Muscle layer of colon (tissue), 2 donors: ENCODE measurements around the gene STT3B.

Experiments used
- H3K27ac ChIP-seq: one replicate; pipeline ENCODE4 v1.7.0; 2013; ENCODE audit warnings: low read depth, mild to moderate bottlenecking, low read length, moderate library complexity
- H3K27me3 ChIP-seq, 2 donors: one replicate each; pipeline ENCODE4 v1.7.0; 2013; ENCODE audit warnings: low read length in 2 of 2, mild to moderate bottlenecking in 2 of 2; ENCODE audit not compliant: insufficient read depth in 2 of 2, control insufficient read depth in 1 of 2
- H3K36me3 ChIP-seq: one replicate; pipeline ENCODE4 v1.7.0; 2013; ENCODE audit warnings: mild to moderate bottlenecking, low read length; ENCODE audit not compliant: insufficient read depth
- H3K4me1 ChIP-seq: one replicate; pipeline ENCODE4 v1.7.0; 2013; ENCODE audit warnings: mild to moderate bottlenecking, low read length; ENCODE audit not compliant: insufficient read depth
- H3K4me3 ChIP-seq, 2 donors: one replicate each; pipeline ENCODE4 v1.7.0; 2013; ENCODE audit warnings: low read length in 2 of 2, low read depth in 1 of 2, mild to moderate bottlenecking in 1 of 2, moderate library complexity in 1 of 2
- H3K9ac ChIP-seq: one replicate; pipeline ENCODE4 v1.7.0; 2013; ENCODE audit warnings: low read length
- H3K9me3 ChIP-seq: one replicate; pipeline ENCODE4 v1.7.0; 2013; ENCODE audit warnings: mild to moderate bottlenecking, low read length
- donor health status: abdominal sarcoma.
- donor health status: Adenocarcinoma of cecum.

STT3B gene

DNA sequence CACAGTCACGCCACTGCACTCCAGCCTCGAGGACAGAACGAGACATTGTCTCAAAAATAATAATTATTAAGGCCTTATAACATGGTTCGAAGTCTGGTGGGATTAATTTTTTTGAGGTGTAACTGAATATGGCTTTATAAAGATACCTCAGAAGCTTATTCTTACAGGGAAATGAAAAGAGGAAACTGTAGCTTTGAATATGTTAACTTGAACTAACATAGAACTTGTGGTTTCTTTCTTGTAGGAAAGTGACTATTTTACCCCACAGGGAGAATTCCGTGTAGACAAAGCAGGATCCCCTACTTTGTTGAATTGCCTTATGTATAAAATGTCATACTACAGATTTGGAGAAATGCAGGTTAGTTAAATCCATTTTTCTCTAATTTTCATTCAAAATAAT lies 96.3 kb downstream of the STT3B start:
- Histone ChIP-seq H3K36me3 (peaks cover 43% of the 10 kb centered on the region), H3K27me3 (no peaks in the 10 kb centered on the region), H3K9ac (no peak overlapping the region)

DNA sequence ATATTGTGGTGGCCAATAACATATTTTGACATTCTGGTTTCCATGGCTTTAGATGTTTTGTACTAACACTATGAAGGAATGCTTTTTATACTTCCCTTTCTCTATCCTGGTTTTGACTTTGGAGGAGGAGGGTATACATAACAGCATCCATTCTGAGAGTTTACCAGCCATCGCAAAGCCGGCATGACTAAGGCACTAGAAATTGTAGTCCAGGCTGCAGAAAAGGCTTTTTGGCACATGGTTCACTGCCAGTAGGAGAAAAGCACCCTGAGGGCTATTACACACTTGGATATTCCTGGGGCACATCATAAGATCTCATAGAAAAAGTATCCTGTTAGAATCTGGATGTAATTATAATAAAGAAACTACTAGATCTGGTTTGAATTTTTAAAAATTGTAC lies 101.8 kb downstream of the STT3B start:
- H3K9me3 ChIP-seq = no peaks in the 10 kb centered on the region
- no peak overlapping the region for H3K27ac ChIP-seq
- H3K36me3 ChIP-seq = peaks cover 19% of the 10 kb centered on the region
- H3K4me3 ChIP-seq = no peak overlapping the region
- no peak overlapping the region for H3K9ac ChIP-seq
- no peaks in the 10 kb centered on the region for H3K27me3 ChIP-seq
- H3K4me1 ChIP-seq = peaks cover 16% of the 10 kb centered on the region

More for the DNA sequence above, 96.3 kb downstream of the STT3B start:
- no peaks in the 10 kb centered on the region for H3K4me1 ChIP-seq
- no peak overlapping the region for H3K27ac ChIP-seq
- no peaks in the 10 kb centered on the region for H3K9me3 ChIP-seq
- H3K4me3 ChIP-seq = no peak overlapping the region

DNA sequence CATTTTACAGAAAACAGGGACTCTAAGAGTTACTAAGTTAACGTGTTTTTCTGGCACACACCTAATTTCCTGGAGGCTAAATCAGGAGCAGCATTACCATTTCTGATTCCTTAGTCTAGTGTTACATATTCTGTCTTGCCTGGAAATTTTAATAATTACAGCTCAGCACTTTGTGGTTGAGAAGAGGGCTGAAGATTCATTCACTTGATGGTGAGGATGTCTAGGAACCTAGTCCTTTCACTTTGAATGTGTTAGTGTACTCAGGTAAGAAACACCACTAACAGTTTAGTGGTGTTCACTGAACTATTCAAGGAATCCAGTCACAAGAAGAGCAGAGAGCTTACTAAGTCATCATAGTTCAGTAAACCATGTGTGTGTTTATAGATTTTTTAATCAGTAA lies 102.8 kb downstream of the STT3B start:
- Histone ChIP-seq H3K27me3 (no peaks in the 10 kb centered on the region), H3K27ac (no peak overlapping the region), H3K9ac (no peak overlapping the region), H3K4me1 (peaks cover 16% of the 10 kb centered on the region), H3K36me3 (peaks cover 19% of the 10 kb centered on the region), H3K4me3 (no peak overlapping the region), H3K9me3 (no peaks in the 10 kb centered on the region)

DNA sequence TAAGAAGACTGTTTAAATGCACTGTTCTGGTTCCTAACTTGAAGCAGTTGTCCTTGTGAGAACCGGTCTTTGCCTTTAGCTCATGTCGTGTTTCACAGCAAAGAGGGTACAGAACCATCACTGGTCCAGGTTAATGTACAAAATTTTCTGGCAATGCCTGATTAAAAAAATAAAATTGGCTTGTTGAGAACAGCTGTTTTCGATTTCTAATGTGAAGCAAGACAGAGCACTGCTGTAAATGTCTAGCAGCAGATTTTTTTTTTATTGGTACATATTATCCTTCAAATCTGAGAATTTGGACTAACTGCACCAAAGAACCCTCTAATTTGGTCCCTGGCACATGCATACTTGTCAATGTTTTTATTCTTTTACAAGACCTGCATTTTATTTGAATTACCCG lies 103.3 kb downstream of the STT3B start:
- Histone ChIP-seq H3K27me3 (no peaks in the 10 kb centered on the region), H3K4me1 (peaks cover 16% of the 10 kb centered on the region), H3K9me3 (no peaks in the 10 kb centered on the region), H3K4me3 (no peak overlapping the region), H3K36me3 (peaks cover 19% of the 10 kb centered on the region), H3K9ac (no peak overlapping the region), H3K27ac (no peak overlapping the region)

DNA sequence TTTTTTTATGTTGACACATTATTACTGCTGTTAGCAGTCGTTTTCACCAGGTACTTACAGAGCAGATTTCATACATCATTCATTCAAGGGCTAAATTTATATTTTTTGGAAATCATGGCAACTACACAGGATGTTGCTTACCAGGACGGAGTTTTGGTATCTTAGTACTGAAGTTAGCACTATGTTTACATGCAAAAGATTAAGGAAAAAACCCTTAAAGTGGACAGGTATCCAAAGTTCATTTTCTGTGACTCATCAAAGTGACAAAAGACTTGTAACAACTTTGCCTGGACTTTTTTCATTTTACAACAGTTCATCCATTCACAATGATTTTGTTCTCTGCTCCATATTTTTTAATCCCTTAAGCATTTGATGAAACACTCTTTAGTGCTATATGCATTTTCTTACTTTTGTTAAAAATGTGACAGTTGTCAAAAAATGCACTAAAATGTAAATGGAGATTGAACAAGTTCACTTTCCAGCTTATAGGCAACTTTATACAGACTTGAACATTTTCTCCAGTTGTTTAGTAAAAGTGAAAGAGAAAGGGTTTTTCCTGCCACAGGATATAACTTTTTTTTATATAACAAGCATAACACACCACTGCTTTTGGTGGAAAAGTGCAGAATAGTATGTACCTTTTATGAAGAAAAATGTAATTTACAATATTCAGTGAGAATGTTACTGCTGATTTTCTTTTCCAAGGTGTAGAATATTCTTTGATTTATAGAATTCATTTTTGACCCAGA lies 104.1 kb downstream of the STT3B start:
- Histone ChIP-seq H3K9me3 (no peaks in the 10 kb centered on the region), H3K4me1 (peaks cover 16% of the 10 kb centered on the region), H3K36me3 (peaks cover 15% of the 10 kb centered on the region), H3K9ac (no peak overlapping the region), H3K27ac (no peak overlapping the region), H3K27me3 (no peaks in the 10 kb centered on the region), H3K4me3 (no peak overlapping the region)

DNA sequence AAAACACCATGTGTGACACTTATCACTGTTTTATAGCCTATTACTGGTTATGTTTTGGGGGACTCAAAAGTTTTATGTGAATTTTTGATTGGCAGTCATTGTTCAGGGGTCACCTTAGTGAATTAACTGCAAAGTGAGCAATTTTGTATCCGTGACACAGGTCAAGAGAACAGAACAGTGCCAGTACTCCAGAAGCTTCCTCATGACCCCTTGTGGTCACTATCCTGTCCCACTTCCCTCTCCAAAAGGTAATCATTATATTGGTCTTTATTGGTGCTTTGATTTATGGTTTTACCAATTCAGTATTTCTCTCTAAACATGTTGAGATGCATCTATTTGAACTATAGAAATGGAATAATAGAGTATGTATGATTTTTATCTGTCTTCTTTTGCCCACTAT lies 107.1 kb downstream of the STT3B start:
- no peaks in the 10 kb centered on the region for H3K9me3 ChIP-seq
- peaks cover 16% of the 10 kb centered on the region for H3K4me1 ChIP-seq
- H3K36me3 ChIP-seq = no peaks in the 10 kb centered on the region
- no peak overlapping the region for H3K4me3 ChIP-seq
- no peak overlapping the region for H3K9ac ChIP-seq
- H3K27me3 ChIP-seq = no peaks in the 10 kb centered on the region
- H3K27ac ChIP-seq = no peak overlapping the region

DNA sequence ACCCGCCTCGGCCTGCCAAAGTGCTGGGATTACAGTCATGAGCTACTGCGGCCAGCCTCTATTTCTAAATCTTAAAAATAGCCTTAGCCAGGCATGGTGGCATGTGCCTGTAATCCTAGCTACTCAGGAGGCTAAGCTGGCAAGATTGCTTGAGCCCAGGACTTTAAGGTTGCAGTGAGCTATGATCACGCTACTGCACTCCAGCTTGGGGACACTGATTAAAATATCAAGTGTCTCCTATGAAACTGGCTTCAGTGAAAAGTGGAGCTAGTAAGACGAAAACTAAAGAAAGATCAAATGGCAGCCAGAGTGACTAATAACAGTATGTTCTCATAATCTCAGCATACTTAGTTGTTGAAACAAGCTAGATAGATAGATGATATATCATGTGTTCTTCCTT lies 112.5 kb downstream of the STT3B start:
- Histone ChIP-seq H3K4me3 (no peak overlapping the region), H3K36me3 (no peaks in the 10 kb centered on the region), H3K27ac (no peak overlapping the region), H3K4me1 (no peaks in the 10 kb centered on the region), H3K9ac (no peak overlapping the region), H3K9me3 (no peaks in the 10 kb centered on the region), H3K27me3 (no peaks in the 10 kb centered on the region)

DNA sequence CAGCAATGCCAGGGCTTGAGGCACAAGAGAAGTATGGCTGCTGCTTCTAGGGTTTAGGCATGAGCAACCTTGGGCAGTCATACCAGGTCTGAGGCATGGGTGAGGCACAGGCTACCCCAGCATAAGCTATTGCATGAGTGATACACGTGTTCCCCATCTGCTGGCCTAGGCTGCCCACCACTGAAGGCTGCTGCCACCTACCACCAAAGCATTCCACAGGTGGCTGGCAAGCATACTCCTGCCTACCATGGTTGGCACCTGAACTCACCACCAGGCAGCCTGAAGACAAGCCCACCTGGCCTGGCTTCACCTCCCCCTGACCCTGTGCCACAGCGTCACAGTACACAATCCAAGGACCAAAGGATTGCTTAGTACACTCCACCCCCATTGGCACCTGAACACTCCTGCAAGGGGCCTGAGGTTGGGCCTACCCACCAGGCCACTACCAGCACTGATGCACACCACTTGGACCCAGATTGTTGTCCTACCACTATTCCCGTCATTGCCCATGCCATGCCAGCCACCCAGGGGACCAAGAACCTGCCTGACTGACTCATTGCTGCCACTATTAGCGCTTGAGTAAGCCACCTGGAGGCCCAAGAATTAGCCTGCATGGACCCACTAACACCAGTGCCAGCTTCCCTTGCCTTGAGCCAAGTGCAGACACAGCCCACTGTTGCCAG lies 115.7 kb downstream of the STT3B start:
- Histone ChIP-seq H3K9me3 (peaks cover 9% of the 10 kb centered on the region), H3K4me1 (no peaks in the 10 kb centered on the region), H3K4me3 (no peak overlapping the region)

DNA sequence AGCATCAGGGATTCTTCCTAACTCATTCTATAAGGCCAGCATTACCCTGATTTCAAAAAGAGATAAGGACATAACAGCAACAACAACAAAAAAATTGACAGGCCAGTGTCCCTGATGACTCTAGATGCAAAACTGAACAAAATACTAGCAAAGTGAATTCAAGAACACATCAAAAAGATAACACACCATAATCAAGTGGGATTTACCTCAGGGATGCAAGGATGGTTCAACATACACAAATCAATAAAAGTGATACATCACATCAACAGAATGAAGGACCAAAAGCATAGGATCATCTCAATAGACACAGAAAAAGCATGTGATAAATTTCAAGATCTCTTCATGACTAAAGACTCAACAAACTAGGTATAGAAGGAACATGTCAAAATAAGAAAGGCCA lies 119.6 kb downstream of the STT3B start:
- no peaks in the 10 kb centered on the region for H3K36me3 ChIP-seq
- H3K4me1 ChIP-seq = no peaks in the 10 kb centered on the region
- no peak overlapping the region for H3K9ac ChIP-seq
- no peak overlapping the region for H3K27ac ChIP-seq
- no peaks in the 10 kb centered on the region for H3K27me3 ChIP-seq
- H3K9me3 ChIP-seq = peaks cover 21% of the 10 kb centered on the region
- no peak overlapping the region for H3K4me3 ChIP-seq

More for the DNA sequence above, 115.7 kb downstream of the STT3B start:
- H3K9ac ChIP-seq = no peak overlapping the region
- H3K27me3 ChIP-seq = no peaks in the 10 kb centered on the region
- no peak overlapping the region for H3K27ac ChIP-seq
- H3K36me3 ChIP-seq = no peaks in the 10 kb centered on the region

DNA sequence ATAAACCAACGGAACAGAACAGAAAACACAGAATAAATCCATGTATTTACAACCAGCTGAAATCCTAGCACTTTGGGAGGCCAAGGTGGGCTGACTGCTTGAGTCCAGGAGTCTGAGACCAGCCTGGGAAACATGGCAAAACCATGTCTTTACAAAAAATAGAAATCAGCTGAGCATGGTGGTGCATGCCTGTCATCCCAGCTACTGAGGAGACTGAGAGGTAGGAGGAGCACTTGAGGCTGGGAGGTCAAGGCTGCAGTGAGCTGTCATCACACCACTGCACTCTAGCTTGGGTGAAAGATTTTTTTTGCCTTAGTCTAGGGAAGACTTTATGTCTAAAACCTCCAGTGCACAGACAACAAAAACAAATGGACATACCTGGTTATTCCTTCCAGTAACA lies 120.7 kb downstream of the STT3B start:
- Histone ChIP-seq H3K36me3 (no peaks in the 10 kb centered on the region), H3K4me3 (no peak overlapping the region), H3K27ac (no peak overlapping the region), H3K27me3 (no peaks in the 10 kb centered on the region), H3K4me1 (no peaks in the 10 kb centered on the region), H3K9me3 (peaks cover 21% of the 10 kb centered on the region), H3K9ac (no peak overlapping the region)

DNA sequence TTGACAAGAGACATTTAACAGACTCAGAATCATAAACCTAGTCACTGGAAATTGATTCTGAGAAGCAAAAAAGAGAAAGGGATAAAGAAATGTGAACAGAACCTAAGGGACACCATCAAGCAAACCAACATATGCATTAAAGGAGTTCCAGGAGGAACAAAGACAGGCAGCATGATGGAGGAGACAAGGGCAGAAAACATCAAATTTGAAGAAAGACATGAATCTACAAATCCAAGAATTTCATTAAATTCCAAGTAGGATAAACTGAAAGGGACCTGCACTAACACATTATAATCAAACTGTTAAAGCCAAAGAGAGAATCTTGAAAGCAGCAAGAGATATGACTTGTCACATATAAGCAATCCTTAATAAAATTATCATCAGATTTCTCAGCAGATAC lies 122.3 kb downstream of the STT3B start:
- H3K9ac ChIP-seq = no peak overlapping the region
- peaks cover 21% of the 10 kb centered on the region for H3K9me3 ChIP-seq
- no peak overlapping the region for H3K27ac ChIP-seq
- no peaks in the 10 kb centered on the region for H3K4me1 ChIP-seq
- no peak overlapping the region for H3K4me3 ChIP-seq
- no peaks in the 10 kb centered on the region for H3K27me3 ChIP-seq
- no peaks in the 10 kb centered on the region for H3K36me3 ChIP-seq

DNA sequence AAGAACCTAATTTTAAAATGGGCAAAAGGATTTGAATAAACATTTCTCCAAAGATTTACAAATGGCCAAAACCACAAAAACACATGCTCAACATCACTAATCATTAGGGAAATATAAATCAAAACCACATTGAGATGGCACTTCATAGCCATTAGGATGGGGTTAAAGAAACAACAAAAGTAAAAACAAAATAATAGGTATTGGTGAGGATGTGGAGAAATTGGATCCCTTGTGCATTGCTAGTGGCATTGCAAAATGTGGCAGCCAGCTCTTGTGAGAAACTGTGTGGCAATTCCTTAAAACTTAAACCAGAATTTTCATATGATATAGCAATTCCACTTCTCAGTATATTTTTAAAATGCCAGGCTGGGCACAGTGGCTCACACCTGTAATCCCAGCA lies 126.5 kb downstream of the STT3B start:
- no peak overlapping the region for H3K9ac ChIP-seq
- H3K9me3 ChIP-seq = peaks cover 12% of the 10 kb centered on the region
- H3K27ac ChIP-seq = no peak overlapping the region
- H3K36me3 ChIP-seq = no peaks in the 10 kb centered on the region
- no peak overlapping the region for H3K4me3 ChIP-seq
- H3K27me3 ChIP-seq = no peaks in the 10 kb centered on the region
- H3K4me1 ChIP-seq = no peaks in the 10 kb centered on the region
